BLaER1 treated with 17β-estradiol and CSF1 and Interleukin-3, amounts not matched to agents 10 nM and 100 nM (cell line): ENCODE measurements around the gene ACTR3C.
"Not testable (repeated sequence)": the region's sequence is repeated elsewhere in the genome, so short reads cannot be mapped to it uniquely, and the experiment has no call there.

Source experiments
- H3K27ac ChIP-seq, 11 experiments: shearing (Covaris generic); formaldehyde crosslinking; 2 replicates each; pipeline ENCODE4 v1.8.1; 2022
- H3K27me3 ChIP-seq, 11 experiments: shearing (Covaris generic); formaldehyde crosslinking; 2 replicates each; pipeline ENCODE4 v1.8.1; 2022
- H3K36me3 ChIP-seq, 11 experiments: shearing (Covaris generic); formaldehyde crosslinking; 2 replicates each; pipeline ENCODE4 v1.8.1; 2022
- H3K4me1 ChIP-seq, 10 experiments: shearing (Covaris generic); formaldehyde crosslinking; 2 replicates each; pipeline ENCODE4 v1.8.1; 2022
- H3K4me2 ChIP-seq, 11 experiments: shearing (Covaris generic); formaldehyde crosslinking; 2 replicates each; pipeline ENCODE4 v1.8.1; 2022
- H3K4me3 ChIP-seq, 10 experiments: shearing (Covaris generic); formaldehyde crosslinking; 2 replicates each; pipeline ENCODE4 v1.8.1; 2022
- H3K9ac ChIP-seq, 11 experiments: shearing (Covaris generic); formaldehyde crosslinking; 2 replicates each; pipeline ENCODE4 v1.8.1; 2022
- H3K9me3 ChIP-seq, 11 experiments: shearing (Covaris generic); formaldehyde crosslinking; replicated peaks in 1 of 11; 2 replicates each; pipeline ENCODE4 v1.8.1; 2022
- H4K20me1 ChIP-seq, 11 experiments: shearing (Covaris generic); formaldehyde crosslinking; 2 replicates each; pipeline ENCODE4 v1.8.1; 2022
- Cebpa-rat ChIP-seq, 11 experiments: shearing (Covaris generic); IDR thresholded peaks; 2 replicates each; pipeline ENCODE4 v1.8.1; 2022

Gene ACTR3C

GRCh38 chr7:150262656-150263055, 60.7 kb downstream of the ACTR3C start:
- not testable (repeated sequence) for H3K27ac ChIP-seq, H3K4me3 ChIP-seq, H3K36me3 ChIP-seq, H3K4me2 ChIP-seq, H3K9ac ChIP-seq, H4K20me1 ChIP-seq, H3K4me1 ChIP-seq, H3K9me3 ChIP-seq, H3K27me3 ChIP-seq
- 0 out of 22 replicates have a peak, but pooled peaks of 2 of the 11 experiments have one; percentile 16 to 24 for TF ChIP-seq Cebpa-rat (IDR thresholded peaks at IDR 0.05)

GRCh38 chr7:150247745-150248144, 75.6 kb downstream of the ACTR3C start:
- H3K9me3 ChIP-seq, H4K20me1 ChIP-seq, H3K9ac ChIP-seq, H3K27me3 ChIP-seq, H3K27ac ChIP-seq, H3K4me2 ChIP-seq, H3K4me1 ChIP-seq, H3K4me3 ChIP-seq, H3K36me3 ChIP-seq: not testable (repeated sequence)

- not testable (repeated sequence) for H3K36me3 ChIP-seq, H3K27ac ChIP-seq, H4K20me1 ChIP-seq, H3K9ac ChIP-seq, H3K4me1 ChIP-seq, H3K4me2 ChIP-seq, H3K4me3 ChIP-seq, H3K27me3 ChIP-seq, H3K9me3 ChIP-seq
These were observed 78.1 kb downstream of the ACTR3C start for GRCh38 chr7:150245208-150245607.

- not testable (repeated sequence) for H3K27me3 ChIP-seq, H3K4me2 ChIP-seq, H3K36me3 ChIP-seq, H3K27ac ChIP-seq, H3K9me3 ChIP-seq, H3K9ac ChIP-seq, H3K4me1 ChIP-seq, H3K4me3 ChIP-seq, H4K20me1 ChIP-seq
These were observed 80.4 kb downstream of the ACTR3C start for GRCh38 chr7:150242935-150243334.

GRCh38 chr7:150225444-150225843, 97.9 kb downstream of the ACTR3C start:
- H3K27ac ChIP-seq, H3K9ac ChIP-seq, H4K20me1 ChIP-seq: not testable (repeated sequence)

GRCh38 chr7:150222083-150222972, 101.0 kb downstream of the ACTR3C start:
- not testable (repeated sequence) for H3K9ac ChIP-seq, H4K20me1 ChIP-seq, H3K27me3 ChIP-seq, H3K4me2 ChIP-seq, H3K4me1 ChIP-seq, H3K27ac ChIP-seq, H3K4me3 ChIP-seq, H3K36me3 ChIP-seq
- peaks cover 0 to 13% (median 5%) of the 10 kb centered on the region in 11 experiments; a peak in 12 of 22 replicates for H3K9me3 ChIP-seq

More at GRCh38 chr7:150225444-150225843, 97.9 kb downstream of the ACTR3C start:
- not testable (repeated sequence) for H3K4me2 ChIP-seq, H3K4me3 ChIP-seq, H3K36me3 ChIP-seq, H3K27me3 ChIP-seq, H3K9me3 ChIP-seq, H3K4me1 ChIP-seq

- H3K36me3 ChIP-seq, H3K27me3 ChIP-seq, H3K4me3 ChIP-seq, H3K27ac ChIP-seq, H3K9ac ChIP-seq, H3K4me1 ChIP-seq, H3K4me2 ChIP-seq, H4K20me1 ChIP-seq: not testable (repeated sequence)
- peaks cover 0 to 13% (median 5%) of the 10 kb centered on the region in 11 experiments; a peak in 12 of 22 replicates for H3K9me3 ChIP-seq
These were observed 102.6 kb downstream of the ACTR3C start for GRCh38 chr7:150220673-150221181.

GRCh38 chr7:150219941-150220658, 103.2 kb downstream of the ACTR3C start:
- not testable (repeated sequence) for H3K27me3 ChIP-seq, H4K20me1 ChIP-seq, H3K9ac ChIP-seq, H3K36me3 ChIP-seq, H3K4me3 ChIP-seq, H3K27ac ChIP-seq, H3K4me1 ChIP-seq, H3K4me2 ChIP-seq
- H3K9me3 ChIP-seq = peaks cover 0 to 13% (median 5%) of the 10 kb centered on the region in 11 experiments; a peak in 12 of 22 replicates

- H3K4me2 ChIP-seq = peak overlapping the region in 2 of 11 experiments; percentile 43 to 56; a peak in 3 of 22 replicates
- H4K20me1 ChIP-seq, H3K36me3 ChIP-seq, H3K9ac ChIP-seq, H3K4me3 ChIP-seq, H3K9me3 ChIP-seq, H3K27me3 ChIP-seq: not testable (repeated sequence)
- H3K4me1 ChIP-seq = peaks cover 0 to 18% (median 0%) of the 10 kb centered on the region in 10 experiments; a peak in 4 of 20 replicates
- peak overlapping the region in 1 of 11 experiments; percentile 33; a peak in 1 of 22 replicates for H3K27ac ChIP-seq
These were observed 116.5 kb downstream of the ACTR3C start for GRCh38 chr7:150206848-150207247.

- H3K9me3 ChIP-seq, H3K9ac ChIP-seq, H3K27ac ChIP-seq, H3K27me3 ChIP-seq, H4K20me1 ChIP-seq, H3K4me3 ChIP-seq, H3K36me3 ChIP-seq: not testable (repeated sequence)
- peaks cover 0 to 18% (median 0%) of the 10 kb centered on the region in 10 experiments; a peak in 4 of 20 replicates for H3K4me1 ChIP-seq
- H3K4me2 ChIP-seq = peak overlapping the region in 2 of 11 experiments; percentile 39 to 56; a peak in 4 of 22 replicates
These were observed 117.5 kb downstream of the ACTR3C start for GRCh38 chr7:150205866-150206265.

- H3K4me1 ChIP-seq = peaks cover 0 to 18% (median 0%) of the 10 kb centered on the region in 10 experiments; a peak in 4 of 20 replicates
- H3K9ac ChIP-seq, H3K27me3 ChIP-seq, H3K9me3 ChIP-seq, H3K27ac ChIP-seq, H3K4me2 ChIP-seq, H4K20me1 ChIP-seq, H3K4me3 ChIP-seq, H3K36me3 ChIP-seq: not testable (repeated sequence)
These were observed 118.8 kb downstream of the ACTR3C start for GRCh38 chr7:150204577-150204976.

GRCh38 chr7:150202894-150203293, 120.5 kb downstream of the ACTR3C start:
- H3K4me1 ChIP-seq = peaks cover 0 to 18% (median 0%) of the 10 kb centered on the region in 10 experiments; a peak in 4 of 20 replicates
- H3K9ac ChIP-seq, H3K27me3 ChIP-seq, H3K4me3 ChIP-seq, H3K4me2 ChIP-seq, H4K20me1 ChIP-seq, H3K27ac ChIP-seq, H3K9me3 ChIP-seq, H3K36me3 ChIP-seq: not testable (repeated sequence)
